Lower leg skin (tissue), 3 donors: ENCODE data around the gene IL20RA.

Experiments used
- POLR2A ChIP-seq, 2 donors: fragments of 450-650 bp; IDR thresholded peaks; one replicate each; pipeline ENCODE4 v1.6.1; 2016 to 2017; ENCODE audit warnings: antibody characterized with exemption in 2 of 2, mild to moderate bottlenecking in 1 of 2, moderate library complexity in 1 of 2
- TF ChIP-seq, protein P1 (sequence below), 3 donors: fragments of 450-650 bp; IDR thresholded peaks; one replicate each; pipeline ENCODE4 v1.5.1; 2016; ENCODE audit warnings: antibody characterized with exemption in 3 of 3, mild to moderate bottlenecking in 3 of 3, moderate library complexity in 2 of 3

DNA sequence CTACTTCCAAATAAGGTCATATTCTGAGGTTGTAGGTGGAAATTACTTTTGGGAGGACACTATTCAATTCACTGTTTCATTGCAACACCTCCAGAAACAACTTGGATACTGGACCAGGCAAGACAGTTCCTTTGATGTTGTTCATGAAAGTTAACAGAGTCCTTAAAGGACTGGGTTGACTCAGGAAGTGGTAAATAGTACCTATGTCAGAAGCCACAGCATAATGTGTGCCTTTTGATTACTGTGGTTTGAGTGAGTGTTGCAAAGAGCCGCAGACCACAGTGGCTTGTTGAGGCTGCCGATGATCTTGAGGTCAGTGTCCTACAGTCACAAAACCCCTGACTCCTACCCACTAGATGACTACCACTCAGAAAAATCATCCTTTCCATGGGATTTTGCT is 10.9 kb downstream of the IL20RA start:
- TF ChIP-seq, protein P1, sequence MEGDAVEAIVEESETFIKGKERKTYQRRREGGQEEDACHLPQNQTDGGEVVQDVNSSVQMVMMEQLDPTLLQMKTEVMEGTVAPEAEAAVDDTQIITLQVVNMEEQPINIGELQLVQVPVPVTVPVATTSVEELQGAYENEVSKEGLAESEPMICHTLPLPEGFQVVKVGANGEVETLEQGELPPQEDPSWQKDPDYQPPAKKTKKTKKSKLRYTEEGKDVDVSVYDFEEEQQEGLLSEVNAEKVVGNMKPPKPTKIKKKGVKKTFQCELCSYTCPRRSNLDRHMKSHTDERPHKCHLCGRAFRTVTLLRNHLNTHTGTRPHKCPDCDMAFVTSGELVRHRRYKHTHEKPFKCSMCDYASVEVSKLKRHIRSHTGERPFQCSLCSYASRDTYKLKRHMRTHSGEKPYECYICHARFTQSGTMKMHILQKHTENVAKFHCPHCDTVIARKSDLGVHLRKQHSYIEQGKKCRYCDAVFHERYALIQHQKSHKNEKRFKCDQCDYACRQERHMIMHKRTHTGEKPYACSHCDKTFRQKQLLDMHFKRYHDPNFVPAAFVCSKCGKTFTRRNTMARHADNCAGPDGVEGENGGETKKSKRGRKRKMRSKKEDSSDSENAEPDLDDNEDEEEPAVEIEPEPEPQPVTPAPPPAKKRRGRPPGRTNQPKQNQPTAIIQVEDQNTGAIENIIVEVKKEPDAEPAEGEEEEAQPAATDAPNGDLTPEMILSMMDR (IDR thresholded peaks at IDR 0.05) = no peak
- TF ChIP-seq POLR2A (IDR thresholded peaks at IDR 0.05) = no peak
